HepG2 (cell line): Measurements from ENCODE around the gene DCLRE1C. TPM values are rescaled to one million over a fixed set of nuclear protein-coding genes. Genes with fewer than 3 reads are reported as not detected.

Experiments used
- AGO2 ChIP-seq: fragments of 200-400 bp; formaldehyde crosslinking; optimal IDR thresholded peaks from 2 replicates; pipeline ENCODE3; 2017; ENCODE audit warnings: mild to moderate bottlenecking, low read depth, low read length, moderate library complexity
- FOXP4 ChIP-seq: sonication (generic); formaldehyde crosslinking; IDR thresholded peaks from 2 replicates; pipeline ENCODE4 v1.4.0; 2020; ENCODE audit warnings: missing genetic modification reagents
- KDM5B ChIP-seq: sonication (generic); formaldehyde crosslinking; IDR thresholded peaks from 2 replicates; pipeline ENCODE4 v1.4.0; 2020; ENCODE audit warnings: missing genetic modification reagents, mild to moderate bottlenecking, borderline replicate concordance
- MAF1 ChIP-seq: sonication (generic); formaldehyde crosslinking; IDR thresholded peaks from 2 replicates; pipeline ENCODE4 v1.5.0; 2020; ENCODE audit warnings: missing genetic modification reagents, borderline replicate concordance
- POGK ChIP-seq: sonication (generic); formaldehyde crosslinking; conservative IDR thresholded peaks from 2 replicates; pipeline ENCODE4 v1.8.0; 2022; ENCODE audit warnings: mild to moderate bottlenecking, moderate library complexity, missing genetic modification reagents
- POLR2G ChIP-seq: fragments of 200-400 bp; formaldehyde crosslinking; IDR thresholded peaks from 2 replicates; pipeline ENCODE4 v1.6.1; 2018; ENCODE audit warnings: mild to moderate bottlenecking, low read depth, low read length, moderate library complexity
- RFX1 ChIP-seq: fragments of 450-650 bp; IDR thresholded peaks from 2 replicates; pipeline ENCODE4 v1.6.1; 2017
- RXRA ChIP-seq: sonication (generic); formaldehyde crosslinking; IDR thresholded peaks from 2 replicates; pipeline ENCODE4 v1.5.1; 2020; ENCODE audit warnings: missing genetic modification reagents
- ZNF337 ChIP-seq: sonication (generic); formaldehyde crosslinking; IDR thresholded peaks from 2 replicates; pipeline ENCODE4 v1.5.1; 2020; ENCODE audit warnings: missing genetic modification reagents, low read depth, mild to moderate bottlenecking, borderline replicate concordance
- ZNF574 ChIP-seq: sonication (generic); formaldehyde crosslinking; IDR thresholded peaks from 2 replicates; pipeline ENCODE4 v1.4.0; 2020; ENCODE audit warnings: missing genetic modification reagents
- ZNF639 ChIP-seq: conservative IDR thresholded peaks from 2 replicates; pipeline ENCODE4 v1.6.1; 2018; ENCODE audit warnings: missing genetic modification reagents
- polyA plus RNA-seq, 8 experiments: library from polyadenylated mRNA; depleted of rRNA in 3 of 8; stranded (reverse) in 7 of 8; unstranded in 1 of 8; fragments of >200 nt; fragmentation: Illumina TruSeq in 4 of 8; extraction: Trizol in 4 of 8; gene quantifications; 2 replicates each; pipeline versions ENCODE4 v1.2.1 to v1.2.3, GENCODE V29; 2011 to 2016; ENCODE audit warnings: low read depth in 4 of 8, missing spikeins in 1 of 8, mixed read lengths in 1 of 8; ENCODE audit not compliant: insufficient read depth in 1 of 8
- total RNA-seq, 5 experiments: library from RNA; depleted of rRNA; stranded (reverse); fragments of >200 nt; fragmentation: Illumina TruSeq; extraction: Trizol; gene quantifications; 2 replicates each; pipeline ENCODE4 v1.2.3, GENCODE V29; 2016; ENCODE audit warnings: low read depth in 1 of 5
- TF ChIP-seq, protein P1 (sequence below): sonication (generic); formaldehyde crosslinking; IDR thresholded peaks from 2 replicates; pipeline ENCODE4 v1.4.0; 2020; ENCODE audit warnings: missing genetic modification reagents, borderline replicate concordance
- TF ChIP-seq, protein P2 (sequence below): sonication (generic); formaldehyde crosslinking; IDR thresholded peaks from 2 replicates; pipeline ENCODE4 v1.5.0; 2020; ENCODE audit warnings: missing genetic modification reagents

Gene DCLRE1C
- total and polyA plus RNA-seq, 2 of the 13 experiments (the other 11 are each of a cell fraction or from before 2014, with no cell fraction given), result 3.0 to 10.3 TPM

- TF ChIP-seq, protein P1, sequence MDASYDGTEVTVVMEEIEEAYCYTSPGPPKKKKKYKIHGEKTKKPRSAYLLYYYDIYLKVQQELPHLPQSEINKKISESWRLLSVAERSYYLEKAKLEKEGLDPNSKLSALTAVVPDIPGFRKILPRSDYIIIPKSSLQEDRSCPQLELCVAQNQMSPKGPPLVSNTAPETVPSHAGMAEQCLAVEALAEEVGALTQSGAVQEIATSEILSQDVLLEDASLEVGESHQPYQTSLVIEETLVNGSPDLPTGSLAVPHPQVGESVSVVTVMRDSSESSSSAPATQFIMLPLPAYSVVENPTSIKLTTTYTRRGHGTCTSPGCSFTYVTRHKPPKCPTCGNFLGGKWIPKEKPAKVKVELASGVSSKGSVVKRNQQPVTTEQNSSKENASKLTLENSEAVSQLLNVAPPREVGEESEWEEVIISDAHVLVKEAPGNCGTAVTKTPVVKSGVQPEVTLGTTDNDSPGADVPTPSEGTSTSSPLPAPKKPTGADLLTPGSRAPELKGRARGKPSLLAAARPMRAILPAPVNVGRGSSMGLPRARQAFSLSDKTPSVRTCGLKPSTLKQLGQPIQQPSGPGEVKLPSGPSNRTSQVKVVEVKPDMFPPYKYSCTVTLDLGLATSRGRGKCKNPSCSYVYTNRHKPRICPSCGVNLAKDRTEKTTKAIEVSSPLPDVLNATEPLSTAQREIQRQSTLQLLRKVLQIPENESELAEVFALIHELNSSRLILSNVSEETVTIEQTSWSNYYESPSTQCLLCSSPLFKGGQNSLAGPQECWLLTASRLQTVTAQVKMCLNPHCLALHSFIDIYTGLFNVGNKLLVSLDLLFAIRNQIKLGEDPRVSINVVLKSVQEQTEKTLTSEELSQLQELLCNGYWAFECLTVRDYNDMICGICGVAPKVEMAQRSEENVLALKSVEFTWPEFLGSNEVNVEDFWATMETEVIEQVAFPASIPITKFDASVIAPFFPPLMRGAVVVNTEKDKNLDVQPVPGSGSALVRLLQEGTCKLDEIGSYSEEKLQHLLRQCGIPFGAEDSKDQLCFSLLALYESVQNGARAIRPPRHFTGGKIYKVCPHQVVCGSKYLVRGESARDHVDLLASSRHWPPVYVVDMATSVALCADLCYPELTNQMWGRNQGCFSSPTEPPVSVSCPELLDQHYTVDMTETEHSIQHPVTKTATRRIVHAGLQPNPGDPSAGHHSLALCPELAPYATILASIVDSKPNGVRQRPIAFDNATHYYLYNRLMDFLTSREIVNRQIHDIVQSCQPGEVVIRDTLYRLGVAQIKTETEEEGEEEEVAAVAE (CRISPR knock-in tag), result peak; percentile 15; the same call in 1 of the 2 replicates
- TF ChIP-seq POLR2G, result peak; percentile 73
- TF ChIP-seq AGO2, result peak; percentile 51
- peak; percentile 75 for TF ChIP-seq RFX1
- TF ChIP-seq ZNF639, result peak; percentile 35; the same call in 1 of the 2 replicates
- peak; percentile 34; the same call in 1 of the 2 replicates for TF ChIP-seq ZNF574 (CRISPR knock-in tag)
- TF ChIP-seq FOXP4, result peak; percentile 20; the same call in 1 of the 2 replicates
- TF ChIP-seq ZNF337 (CRISPR knock-in tag), result 0 out of 2 replicates have a peak, but pooled peaks have one; percentile 34
- peak; percentile 54; the same call in 1 of the 2 replicates for TF ChIP-seq KDM5B
- TF ChIP-seq MAF1 (CRISPR knock-in tag), result peak; percentile 37; the same call in 1 of the 2 replicates
- TF ChIP-seq POGK (CRISPR knock-in tag), result peak; percentile 59; the same call in 1 of the 2 replicates
- TF ChIP-seq, protein P2, sequence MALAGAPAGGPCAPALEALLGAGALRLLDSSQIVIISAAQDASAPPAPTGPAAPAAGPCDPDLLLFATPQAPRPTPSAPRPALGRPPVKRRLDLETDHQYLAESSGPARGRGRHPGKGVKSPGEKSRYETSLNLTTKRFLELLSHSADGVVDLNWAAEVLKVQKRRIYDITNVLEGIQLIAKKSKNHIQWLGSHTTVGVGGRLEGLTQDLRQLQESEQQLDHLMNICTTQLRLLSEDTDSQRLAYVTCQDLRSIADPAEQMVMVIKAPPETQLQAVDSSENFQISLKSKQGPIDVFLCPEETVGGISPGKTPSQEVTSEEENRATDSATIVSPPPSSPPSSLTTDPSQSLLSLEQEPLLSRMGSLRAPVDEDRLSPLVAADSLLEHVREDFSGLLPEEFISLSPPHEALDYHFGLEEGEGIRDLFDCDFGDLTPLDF, result peak; percentile 31; the same call in 1 of the 2 replicates
- TF ChIP-seq RXRA (CRISPR knock-in tag), result peak; percentile 43; the same call in 1 of the 2 replicates
Measured at GRCh38 chr10:14959221-14960057, 5.5 kb upstream of the DCLRE1C start, which contains the start of gene MEIG1 (continued).
